HG02588 (cell line): ENCODE measurements around the gene TUBB.
"Not testable (repeated sequence)": the region's sequence is repeated elsewhere in the genome, so short reads cannot be mapped to it uniquely, and the experiment has no call there.

Experiments
- ATAC-seq: cut with Tn5 transposase; IDR thresholded peaks from one replicate; pipeline ENCODE4 v1.9.1; 2021; ENCODE audit warnings: mild to moderate bottlenecking, moderate library complexity; ENCODE audit not compliant: unreplicated experiment

TUBB gene

DNA sequence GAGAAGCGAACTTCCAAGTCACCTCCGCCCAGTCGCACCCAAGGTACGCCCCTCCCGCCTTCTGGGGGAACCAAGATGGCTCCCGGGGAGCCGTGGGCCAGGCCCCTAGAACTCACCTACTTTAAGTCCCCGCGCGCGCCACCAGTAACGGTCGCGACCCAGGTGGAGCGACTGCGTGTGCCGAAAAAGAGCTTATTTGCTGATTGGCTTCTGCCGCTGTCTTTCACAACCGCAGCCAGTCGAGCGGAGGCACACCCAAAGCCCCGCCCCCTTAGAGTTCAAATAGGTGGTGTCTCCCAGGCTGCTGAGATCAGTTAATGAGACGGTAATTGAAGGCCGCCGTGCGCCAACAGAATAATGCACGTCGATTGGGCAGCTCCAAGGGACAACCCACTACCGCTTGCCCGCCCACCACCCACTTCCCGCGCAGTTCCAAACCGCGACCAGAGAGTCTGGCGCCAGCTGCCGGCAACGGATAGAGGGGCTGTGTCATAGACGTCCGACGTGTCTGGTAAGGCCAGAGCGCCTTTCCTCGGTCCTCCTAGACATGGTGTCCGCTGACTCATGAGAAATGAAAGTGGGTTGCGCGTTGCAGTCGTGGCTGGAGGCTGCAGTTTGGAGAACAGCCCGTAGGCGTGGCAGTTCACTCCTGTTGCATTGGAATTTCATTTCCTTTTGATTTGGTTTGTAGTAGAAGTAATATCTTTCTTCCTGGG is 2.9 kb upstream of the TUBB start, which contains the start of gene MDC1:
TSS of gene MDC1 (minus strand) at position 153 of the 716 bp plus-strand sequence. CDS start 2,106 bp downstream, outside the sequence.
- ATAC-seq = peak; percentile 57

DNA sequence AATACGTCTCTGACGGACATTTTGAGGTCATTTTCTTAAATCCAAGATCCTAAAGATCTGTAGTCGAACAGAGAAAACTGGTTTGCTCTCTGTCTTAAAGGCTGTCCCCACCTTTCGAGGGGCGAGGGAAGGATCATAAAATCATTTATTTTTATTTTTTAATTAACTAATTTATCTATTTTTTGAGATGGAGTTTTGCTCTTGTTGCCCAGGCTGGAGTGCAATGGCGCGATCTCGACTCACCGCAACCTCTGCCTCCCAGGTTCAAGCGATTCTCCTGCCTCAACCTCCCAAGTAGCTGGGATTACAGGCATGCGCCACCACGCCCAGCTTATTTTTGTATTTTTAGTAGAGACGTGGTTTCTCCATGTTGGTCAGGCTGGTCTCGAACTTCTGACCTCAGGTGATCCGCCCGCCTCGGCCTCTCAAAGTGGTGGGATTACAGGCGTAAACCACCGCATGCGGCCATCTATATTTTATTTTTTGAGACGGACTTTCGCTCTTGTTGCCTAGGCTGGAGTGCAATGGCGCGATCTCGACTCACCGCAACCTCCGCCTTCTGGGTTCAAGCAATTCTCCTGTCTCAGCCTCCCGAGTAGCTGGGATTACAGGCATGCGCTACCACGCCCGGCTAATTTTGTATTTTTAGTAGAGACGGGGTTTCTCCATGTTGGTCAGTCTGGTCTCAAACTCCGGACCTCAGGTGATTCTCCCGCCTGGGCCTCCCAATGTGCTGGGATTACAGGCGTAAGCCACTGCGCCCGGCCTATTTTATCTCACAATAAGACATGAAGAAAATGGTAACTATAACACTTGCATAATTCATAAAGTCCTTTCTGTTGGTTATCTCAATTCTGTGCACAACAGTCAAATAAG is 2.1 kb upstream of the TUBB start:
- not testable (repeated sequence) for ATAC-seq

DNA sequence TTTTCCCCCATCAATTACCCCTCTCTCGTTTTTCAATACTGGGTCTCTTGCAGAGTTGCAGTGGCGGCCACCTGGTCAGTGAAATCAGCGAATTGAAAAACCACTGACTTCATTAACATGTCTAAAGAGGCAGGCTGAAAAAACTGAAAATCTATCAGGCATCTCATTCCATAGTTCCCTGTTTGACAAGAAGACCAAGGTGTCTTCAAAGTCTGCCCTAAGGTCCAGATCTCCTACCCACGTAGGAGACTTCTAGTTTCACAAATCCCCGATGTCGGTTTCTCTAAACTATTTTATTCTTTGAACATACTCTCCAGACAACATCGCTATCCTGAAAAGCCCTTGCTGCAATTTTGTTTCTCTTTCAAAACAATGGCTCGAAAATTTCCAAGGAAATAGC is 796 bp upstream of the TUBB start:
- ATAC-seq = no peak

DNA sequence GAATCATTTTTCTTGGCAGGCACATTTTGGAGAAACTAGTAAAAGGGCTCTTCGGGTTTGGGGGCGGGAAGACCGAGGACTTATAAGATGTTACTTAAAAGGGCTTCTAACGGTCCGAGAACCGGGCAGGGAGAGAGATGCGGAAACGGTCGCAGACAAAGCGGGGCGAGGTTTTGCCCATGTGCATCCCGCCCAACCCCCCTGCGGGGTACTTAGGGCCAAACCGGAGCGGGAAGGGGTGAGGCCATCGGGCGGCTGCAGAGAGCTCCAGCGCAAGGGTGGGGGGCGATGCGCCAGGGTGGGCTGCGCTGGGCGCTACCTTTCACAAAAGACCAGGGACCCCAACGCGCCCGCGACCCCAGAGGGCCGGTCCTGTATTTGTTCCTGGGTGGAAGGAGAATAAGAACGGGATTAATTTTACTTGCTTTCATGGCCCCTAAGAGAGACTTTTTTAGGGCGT is 616 bp downstream of the TUBB start:
- ATAC-seq = no peak

DNA sequence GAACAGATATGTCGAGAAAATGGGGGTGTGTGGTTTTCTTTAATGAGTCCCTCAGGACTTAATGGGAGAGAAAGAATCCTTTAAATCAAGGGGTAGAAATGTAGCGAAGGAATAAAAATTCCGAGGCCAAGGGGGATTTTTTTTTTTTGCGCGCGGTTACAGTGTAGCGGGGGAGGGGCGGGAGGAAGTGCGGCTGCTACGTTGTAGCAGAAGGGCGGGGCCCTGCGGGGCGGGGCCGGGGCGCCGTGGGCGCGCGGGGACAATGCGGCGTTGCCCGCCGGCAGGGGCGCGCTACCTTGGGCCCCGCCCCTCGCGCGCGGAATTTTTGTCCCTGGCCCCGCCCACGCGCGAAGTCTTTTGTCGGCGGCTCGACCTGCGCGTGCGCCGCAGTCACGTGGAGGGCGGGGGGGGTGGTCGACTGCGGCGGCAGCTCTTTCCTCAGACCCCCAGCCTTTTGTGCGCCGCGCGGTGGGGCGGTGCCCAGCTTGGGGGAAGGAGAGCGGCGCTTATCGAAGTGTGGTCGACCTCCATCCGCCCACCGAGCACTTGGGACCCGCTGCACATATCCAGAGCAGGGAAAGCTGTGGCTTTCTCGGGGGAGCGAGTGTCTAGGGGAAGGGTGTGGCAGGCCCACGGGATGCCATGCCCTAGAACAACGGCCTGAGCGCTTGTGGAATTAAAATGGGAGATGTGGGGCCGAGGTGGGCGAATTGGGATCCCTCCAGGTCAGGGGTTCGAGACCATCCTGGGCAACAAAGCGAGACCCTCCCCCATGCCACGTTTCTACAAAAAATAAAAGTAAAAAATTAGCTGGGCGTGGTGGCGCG is 1.3 kb downstream of the TUBB start:
- no peak for ATAC-seq

DNA sequence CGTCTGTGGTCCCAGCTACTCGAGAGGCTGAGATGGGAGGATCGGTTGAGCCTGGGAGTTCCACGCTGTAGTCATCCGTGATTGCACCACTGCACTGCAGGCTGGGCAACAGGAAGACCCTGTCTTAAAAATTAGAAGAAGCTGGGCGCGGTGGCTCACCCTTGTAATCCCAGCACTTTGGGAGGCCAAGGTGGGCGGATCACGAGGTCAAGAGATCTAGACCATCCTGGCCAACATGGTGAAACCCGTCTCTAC is 1.8 kb downstream of the TUBB start:
- ATAC-seq = not testable (repeated sequence)

DNA sequence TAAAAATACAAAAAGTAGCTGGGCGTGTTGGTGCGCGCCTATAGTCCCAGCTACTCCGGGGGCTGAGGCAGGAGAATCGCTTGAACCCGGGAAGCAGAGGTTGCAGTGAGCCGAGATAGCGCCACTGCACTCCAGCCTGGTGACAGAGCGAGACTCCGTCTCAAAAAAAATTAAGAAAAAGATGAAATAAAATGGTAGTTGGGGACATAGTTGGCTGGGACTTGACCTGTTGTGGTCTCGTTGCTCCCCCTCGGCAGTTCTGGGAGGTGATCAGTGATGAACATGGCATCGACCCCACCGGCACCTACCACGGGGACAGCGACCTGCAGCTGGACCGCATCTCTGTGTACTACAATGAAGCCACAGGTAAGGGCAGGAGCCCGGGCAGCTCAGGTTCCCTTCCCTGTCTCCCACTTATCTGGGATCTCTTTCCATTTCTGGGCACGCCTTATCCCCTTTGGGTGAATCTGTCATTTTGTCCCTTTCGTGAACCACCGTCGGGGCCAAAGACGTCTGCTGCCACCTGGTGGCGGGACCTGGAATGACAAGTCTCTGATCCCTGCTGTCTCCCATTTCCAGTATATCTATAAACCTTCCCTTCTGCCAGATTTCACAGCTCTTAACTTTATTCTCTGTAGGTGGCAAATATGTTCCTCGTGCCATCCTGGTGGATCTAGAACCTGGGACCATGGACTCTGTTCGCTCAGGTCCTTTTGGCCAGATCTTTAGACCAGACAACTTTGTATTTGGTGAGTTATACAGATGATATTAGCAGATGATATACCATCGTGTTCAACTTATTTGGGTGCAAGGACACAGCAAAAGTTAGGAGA is 2.3 kb downstream of the TUBB start:
- no peak for ATAC-seq

DNA sequence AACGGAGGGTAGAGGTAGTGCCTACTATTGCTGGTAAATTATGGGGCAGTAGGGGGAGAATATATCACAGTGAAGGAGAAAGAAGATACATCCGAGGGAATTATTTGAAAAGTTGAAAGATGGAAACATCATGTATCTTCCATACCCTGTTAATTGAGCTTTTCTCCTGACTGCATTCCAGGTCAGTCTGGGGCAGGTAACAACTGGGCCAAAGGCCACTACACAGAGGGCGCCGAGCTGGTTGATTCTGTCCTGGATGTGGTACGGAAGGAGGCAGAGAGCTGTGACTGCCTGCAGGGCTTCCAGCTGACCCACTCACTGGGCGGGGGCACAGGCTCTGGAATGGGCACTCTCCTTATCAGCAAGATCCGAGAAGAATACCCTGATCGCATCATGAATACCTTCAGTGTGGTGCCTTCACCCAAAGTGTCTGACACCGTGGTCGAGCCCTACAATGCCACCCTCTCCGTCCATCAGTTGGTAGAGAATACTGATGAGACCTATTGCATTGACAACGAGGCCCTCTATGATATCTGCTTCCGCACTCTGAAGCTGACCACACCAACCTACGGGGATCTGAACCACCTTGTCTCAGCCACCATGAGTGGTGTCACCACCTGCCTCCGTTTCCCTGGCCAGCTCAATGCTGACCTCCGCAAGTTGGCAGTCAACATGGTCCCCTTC is 3.1 kb downstream of the TUBB start:
- not testable (repeated sequence) for ATAC-seq

DNA sequence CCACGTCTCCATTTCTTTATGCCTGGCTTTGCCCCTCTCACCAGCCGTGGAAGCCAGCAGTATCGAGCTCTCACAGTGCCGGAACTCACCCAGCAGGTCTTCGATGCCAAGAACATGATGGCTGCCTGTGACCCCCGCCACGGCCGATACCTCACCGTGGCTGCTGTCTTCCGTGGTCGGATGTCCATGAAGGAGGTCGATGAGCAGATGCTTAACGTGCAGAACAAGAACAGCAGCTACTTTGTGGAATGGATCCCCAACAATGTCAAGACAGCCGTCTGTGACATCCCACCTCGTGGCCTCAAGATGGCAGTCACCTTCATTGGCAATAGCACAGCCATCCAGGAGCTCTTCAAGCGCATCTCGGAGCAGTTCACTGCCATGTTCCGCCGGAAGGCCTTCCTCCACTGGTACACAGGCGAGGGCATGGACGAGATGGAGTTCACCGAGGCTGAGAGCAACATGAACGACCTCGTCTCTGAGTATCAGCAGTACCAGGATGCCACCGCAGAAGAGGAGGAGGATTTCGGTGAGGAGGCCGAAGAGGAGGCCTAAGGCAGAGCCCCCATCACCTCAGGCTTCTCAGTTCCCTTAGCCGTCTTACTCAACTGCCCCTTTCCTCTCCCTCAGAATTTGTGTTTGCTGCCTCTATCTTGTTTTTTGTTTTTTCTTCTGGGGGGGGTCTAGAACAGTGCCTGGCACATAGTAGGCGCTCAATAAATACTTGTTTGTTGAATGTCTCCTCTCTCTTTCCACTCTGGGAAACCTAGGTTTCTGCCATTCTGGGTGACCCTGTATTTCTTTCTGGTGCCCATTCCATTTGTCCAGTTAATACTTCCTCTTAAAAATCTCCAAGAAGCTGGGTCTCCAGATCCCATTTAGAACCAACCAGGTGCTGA is 3.9 kb downstream of the TUBB start:
- not testable (repeated sequence) for ATAC-seq

DNA sequence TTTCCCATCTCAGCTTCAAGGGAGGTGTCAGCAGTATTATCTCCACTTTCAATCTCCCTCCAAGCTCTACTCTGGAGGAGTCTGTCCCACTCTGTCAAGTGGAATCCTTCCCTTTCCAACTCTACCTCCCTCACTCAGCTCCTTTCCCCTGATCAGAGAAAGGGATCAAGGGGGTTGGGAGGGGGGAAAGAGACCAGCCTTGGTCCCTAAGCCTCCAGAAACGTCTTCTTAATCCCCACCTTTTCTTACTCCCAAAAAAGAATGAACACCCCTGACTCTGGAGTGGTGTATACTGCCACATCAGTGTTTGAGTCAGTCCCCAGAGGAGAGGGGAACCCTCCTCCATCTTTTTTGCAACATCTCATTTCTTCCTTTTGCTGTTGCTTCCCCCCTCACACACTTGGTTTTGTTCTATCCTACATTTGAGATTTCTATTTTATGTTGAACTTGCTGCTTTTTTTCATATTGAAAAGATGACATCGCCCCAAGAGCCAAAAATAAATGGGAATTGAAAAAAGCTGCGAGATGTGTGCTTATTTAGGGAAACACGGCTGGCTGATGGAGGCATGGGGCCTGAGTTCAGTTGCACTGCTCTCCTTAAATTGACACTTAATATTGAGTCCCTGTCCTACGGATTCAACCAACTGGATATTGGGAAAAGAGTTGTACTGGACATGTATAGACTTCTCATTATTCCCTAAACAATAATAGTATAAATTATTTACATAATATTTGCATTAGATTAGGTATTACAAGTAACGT is 4.9 kb downstream of the TUBB start:
- no peak for ATAC-seq

DNA sequence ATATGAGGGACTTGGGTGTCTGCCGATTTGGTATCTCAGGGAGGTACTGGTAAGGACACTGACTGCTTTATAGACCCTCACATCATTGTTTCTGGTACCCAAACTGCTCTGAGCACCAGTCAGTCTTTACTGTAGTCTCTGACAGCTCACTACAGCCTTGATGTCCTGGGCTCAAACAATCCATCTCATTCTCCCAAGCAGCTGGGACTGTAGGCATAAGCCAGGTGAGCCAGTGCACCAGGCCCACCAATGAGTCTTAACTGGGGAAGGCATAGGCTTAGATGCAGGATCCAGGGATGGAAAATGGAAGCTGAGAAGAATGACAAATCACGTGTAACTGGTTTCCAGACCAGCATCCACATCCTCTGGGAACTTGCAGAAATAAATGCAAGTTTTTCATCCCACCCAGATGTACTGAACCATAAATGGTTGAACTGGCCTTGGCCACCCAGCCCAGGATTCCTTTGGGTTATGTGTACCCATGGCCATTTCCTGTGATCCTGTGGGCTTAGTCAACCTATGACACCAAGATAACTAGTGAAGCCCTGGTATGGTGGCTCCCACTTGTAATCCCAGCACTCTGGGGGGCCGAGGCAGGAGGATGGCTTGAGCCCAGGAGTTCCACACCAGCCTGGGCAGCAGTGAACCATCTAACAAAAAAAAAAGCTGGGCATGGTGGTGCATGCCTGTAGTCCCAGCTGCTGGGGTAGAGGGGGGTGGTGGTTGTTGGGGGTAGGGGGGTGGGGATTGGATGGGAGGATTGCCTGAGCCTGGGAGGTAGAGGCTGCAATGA is 5.8 kb downstream of the TUBB start:
- no peak for ATAC-seq

DNA sequence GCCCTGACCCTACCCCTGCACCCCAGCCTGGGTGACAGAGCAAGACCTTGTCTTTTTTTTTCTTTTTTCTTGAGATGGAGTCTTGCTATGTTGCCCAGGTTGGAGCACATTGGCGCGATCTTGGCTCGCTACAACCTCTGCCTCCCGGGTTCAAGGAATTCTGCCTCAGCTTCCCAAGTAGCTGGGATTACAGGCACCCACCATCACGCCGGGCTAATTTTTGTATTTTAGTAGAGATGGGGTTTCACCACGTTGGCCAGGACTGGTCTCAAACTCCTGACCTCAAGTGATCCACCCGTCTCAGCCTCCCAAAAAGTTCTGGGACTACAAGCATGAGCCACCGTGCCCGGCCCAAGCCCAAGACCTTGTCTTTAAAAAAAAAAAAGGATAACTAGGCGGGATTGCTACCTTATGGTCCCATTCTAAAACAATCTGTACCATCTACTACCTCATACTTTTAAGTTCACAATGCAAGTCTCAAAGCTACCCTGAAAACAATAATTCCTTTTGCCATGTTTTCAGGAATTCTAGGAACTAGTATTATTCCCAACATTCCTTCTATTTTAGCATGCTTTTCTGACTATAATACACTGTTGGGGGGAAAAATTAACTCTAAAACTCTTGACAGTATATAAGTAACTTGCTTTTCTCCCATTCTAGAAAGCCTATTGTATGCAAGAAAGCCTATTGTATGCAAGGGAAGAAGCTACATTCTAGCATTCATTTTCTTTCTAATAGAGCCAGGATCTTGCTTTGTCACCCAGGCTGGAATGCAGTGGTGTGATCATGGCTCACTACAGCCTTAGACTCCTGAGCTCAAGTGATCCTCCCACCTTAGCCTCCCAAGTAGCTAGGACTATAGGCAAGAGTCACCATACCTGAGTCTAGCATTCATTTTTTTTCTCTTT is 6.6 kb downstream of the TUBB start:
- ATAC-seq = no peak

DNA sequence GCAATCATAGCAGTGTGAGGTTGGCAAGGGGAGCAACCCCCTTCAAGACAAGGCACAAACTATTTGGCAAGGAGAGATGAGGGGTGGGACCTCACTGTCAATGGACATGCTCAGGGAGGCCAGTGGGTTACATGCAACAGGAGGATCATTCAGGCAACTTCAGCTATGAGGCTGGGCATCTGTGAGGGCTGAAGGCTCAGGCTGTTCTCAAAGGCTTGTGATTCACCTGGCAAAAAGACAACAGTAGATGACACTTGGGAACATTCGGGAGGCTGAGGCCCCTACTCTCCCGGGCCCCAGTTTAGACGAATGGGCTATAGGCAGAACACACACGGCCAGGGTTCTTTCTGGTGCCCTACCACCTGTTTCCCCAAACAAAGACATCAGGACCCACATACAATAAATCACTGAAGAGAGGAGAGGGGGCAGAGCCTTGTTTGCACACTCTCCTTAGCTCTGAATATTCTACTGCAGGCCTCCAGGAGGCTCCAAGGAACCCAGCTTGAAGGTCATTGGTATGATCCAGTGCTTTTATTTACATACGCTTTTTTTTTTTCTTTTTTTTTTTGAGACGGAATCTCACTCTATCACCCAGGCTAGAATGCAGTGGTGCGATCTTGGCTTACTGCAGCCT is 7.9 kb downstream of the TUBB start:
- no peak for ATAC-seq

DNA sequence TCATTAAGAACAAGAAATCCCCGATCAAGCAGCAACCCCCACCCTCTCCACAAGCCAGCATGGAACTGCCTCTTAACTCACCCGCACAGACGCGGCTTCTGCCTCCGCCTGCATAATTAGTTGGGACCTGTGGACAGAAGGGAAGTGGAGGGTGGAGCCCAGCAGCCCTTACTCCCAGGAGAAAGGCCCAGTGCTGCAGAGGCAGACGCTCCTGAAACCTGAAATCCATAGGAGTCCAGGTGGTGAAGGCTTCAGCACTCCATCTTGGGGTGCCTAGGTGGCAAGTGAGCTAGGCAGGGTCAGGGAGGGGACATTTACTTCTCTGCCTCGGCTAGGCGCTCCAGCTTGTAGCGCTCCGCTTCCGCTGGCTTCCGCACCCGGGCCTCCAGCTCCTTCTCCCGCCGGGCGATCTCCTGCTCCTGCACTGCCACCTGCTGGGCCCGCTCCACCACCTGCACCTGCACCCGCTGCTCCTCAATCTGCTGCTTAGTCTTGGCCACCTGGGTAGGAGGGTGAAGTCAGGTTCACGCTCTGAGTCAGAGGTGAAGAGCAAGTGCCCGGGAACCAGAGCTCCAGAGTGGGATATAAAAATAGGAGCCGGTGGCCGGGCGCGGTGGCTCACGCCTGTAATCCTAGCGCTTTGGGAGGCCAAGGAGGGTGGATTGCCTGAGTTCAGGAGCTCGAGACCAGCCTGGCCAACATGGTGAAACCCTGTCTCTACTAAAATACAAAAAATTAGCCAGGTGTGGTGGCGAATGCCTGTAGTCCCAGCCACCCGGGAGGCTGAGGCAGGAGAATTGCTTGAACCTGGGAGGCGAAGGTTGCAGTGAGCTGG is 10.7 kb downstream of the TUBB start:
- ATAC-seq = peak; percentile 58
